NCI-H2227 (cell line): ENCODE measurements around the gene SH2D1A.

Experiments
- DNase-seq: peaks from one replicate; lab custom pipeline; 2025; ENCODE audit not compliant: unreplicated experiment; lab: John Stamatoyannopoulos, UW

Gene SH2D1A

DNA sequence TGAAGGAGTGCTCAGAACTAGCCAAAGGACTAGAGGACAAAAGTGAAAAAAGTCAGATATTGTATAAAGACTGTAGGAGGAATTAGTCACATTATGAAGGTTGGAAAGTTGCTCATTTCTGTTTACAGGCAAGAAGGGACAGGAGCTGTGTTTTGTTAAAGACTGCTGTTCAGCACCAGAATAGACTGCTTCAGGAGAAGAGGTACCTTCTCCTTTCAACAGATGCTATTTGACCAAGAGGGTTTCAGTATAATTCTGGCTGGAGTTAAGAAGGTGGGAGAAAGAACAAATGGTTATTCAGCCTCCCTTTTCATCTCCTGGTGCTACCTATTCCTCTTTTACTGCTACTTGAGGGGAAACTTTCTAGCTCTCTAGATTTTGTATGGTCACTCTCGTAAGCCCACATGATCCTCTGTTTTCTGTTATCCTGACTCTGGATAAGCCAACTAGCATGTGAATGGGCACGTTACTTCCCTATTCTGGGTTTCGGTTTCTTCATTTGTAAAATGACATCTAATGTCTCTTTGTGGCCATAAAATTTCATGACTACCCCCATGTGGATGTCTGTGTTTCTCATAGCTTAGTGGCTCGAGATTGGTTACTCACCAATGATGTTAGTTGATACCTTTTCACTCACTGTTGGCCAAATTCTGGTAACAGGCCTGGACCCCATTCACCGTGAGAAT lies 68.9 kb downstream of the SH2D1A start:
- no peak for DNase-seq

DNA sequence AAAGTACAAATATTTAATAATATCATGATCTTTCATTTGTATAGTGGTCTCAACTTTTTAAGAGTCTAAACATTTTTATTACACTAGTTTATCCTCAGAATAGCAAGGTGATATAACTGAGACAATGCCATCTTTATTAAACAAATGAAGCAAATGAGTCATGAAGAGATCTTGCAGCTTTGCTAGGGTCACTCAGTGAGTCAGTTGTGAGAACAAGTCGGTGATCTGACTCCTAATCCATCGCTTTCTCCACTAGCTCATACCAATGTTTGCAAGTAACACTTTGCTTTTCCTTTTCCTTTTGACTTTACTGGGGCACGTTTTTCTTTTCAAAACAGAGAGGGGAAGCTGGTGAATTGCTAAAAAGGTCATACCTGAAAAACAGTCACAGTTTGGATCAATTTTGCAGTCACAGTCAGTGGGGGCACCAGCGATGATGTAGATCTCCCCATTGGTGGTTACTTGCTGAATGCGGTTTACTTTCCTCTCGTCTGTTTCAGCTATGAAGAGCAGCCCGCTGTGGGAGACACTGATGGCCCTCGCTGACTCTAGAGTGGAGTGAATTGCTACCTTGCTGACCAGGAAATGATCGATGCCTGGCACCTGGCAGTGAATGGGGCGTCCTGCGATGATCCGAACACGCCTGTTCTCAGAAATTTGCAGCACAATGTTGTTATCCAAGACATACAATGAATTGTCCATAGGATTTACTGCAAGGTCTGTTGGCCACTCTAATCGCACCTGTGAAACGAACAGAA lies 75.7 kb downstream of the SH2D1A start:
- DNase-seq: no peak
